GM19455 (cell line): Measurements from ENCODE around the gene GRB14.
"Not testable (repeated sequence)": the region's sequence is repeated elsewhere in the genome, so short reads cannot be mapped to it uniquely, and the experiment has no call there.

ENCODE experiments used
- ATAC-seq: cut with Tn5 transposase; IDR thresholded peaks from one replicate; pipeline ENCODE4 v1.9.1; 2021; ENCODE audit not compliant: unreplicated experiment

Gene GRB14

GRCh38 chr2:164496881-164497280 is 124.4 kb downstream of the GRB14 start:
- no peak for ATAC-seq

- no peak for ATAC-seq
Observed at GRCh38 chr2:164496421-164496820, 124.9 kb downstream of the GRB14 start.

GRCh38 chr2:164495491-164496223 is 125.6 kb downstream of the GRB14 start:
- ATAC-seq: no peak

GRCh38 chr2:164485541-164485940 is 135.7 kb downstream of the GRB14 start:
- ATAC-seq: no peak

DNA sequence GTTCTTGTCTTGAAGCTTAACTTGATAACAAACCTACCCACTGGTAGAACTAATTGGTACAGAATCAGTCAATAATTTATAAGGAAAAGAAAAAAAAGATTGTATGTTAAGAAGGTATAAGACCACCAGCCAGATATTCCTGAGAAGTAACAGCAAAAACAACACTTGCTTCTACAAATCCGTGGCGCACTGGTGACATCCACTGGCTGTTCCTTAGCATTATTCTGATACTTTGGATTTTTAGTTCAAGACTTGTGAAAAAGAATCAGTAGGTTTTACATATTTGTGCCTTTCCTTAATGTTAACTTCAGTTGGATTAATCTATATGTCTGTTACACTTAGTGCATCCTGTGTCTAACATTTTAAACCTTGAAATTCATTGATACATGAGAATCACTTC is 141.8 kb downstream of the GRB14 start:
- ATAC-seq: no peak

- no peak for ATAC-seq
Observed at GRCh38 chr2:164478205-164478604, 143.1 kb downstream of the GRB14 start.

DNA sequence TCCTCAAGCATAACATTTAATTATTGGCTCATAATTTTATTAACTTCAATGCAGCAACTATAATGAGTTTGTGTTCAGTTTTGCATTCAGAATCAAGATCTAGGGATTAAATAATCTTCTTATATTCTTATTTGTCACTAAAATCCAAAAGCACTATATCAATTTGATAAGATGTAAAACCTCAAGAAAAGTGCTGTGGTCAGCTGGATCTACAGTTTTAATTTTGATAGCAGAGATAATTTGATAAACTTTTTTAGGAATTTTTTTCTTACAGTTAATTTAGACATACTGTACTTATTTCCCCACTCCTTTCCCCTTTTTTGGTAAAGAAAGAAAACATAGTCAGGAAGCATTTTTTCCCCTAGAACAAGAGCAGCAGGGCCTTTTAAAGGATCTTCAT is 146.4 kb downstream of the GRB14 start:
- no peak for ATAC-seq

GRCh38 chr2:164473021-164473420 is 148.3 kb downstream of the GRB14 start:
- ATAC-seq: no peak

DNA sequence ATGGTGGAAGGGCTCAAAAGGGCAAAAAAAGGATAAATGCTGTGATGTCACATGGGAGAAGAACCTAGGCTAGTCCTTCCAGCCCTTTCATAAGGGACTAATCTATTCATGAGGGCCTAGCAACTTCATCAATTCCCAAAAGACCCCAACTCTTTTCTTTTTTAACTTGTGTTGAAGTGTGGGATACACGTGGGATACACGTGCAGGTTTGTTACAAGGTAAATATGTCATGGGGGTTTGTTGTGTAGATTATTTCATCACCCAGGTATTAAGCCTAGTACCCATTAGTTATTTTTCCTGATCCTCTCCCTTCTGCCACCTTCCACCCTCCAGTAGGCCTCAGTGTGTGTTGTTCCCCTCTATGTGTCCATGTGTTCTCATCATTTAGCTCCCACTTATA is 156.2 kb downstream of the GRB14 start:
- ATAC-seq: not testable (repeated sequence)

- ATAC-seq: no peak
Observed at GRCh38 chr2:164464376-164464775, 156.9 kb downstream of the GRB14 start.

GRCh38 chr2:164458792-164459191 is 162.5 kb downstream of the GRB14 start:
- no peak for ATAC-seq

GRCh38 chr2:164457271-164457670 is 164.0 kb downstream of the GRB14 start:
- ATAC-seq: no peak

DNA sequence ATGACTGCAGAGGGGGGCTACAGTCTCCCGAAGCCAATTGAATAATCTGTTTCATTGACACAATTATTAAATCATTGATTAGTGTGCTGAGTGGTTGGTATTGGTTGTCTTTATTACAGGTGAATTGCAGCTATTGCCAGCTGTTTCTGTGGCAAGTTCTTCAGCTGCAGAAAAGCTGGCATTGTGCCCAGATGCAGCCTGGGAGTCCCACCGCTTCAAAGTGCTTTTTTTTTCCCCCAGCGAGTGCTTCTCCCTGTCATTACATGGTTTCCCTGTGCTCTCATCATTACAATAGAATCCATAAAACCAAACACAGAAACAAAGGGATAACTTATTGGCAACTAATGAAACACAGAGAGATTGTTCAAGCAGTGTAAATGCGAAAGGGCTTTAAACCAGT is 164.7 kb downstream of the GRB14 start:
- no peak for ATAC-seq

GRCh38 chr2:164453656-164454305 is 167.5 kb downstream of the GRB14 start:
- ATAC-seq: no peak

GRCh38 chr2:164450278-164450677 is 171.0 kb downstream of the GRB14 start:
- no peak for ATAC-seq

- ATAC-seq: no peak
Observed at GRCh38 chr2:164449706-164450105, 171.6 kb downstream of the GRB14 start.

DNA sequence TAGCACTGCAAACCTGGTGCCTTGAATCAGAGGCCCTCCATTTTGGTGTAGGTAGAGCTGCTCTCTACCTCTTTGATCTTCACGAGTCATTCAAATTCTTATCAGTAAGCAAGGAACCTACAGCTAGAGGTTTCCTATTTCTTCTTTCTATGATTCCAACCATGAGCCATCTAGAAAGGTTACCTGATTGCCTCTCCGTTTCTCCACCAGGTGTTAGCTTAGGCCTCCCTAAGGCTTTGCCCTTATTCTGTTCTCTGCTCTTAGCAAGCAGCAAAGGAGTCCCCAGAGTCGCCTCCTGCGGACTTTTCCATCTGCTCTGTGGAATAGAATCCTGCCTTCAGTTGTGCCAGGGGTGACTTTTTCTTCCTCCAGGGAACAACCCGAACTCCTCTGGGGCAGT is 173.6 kb downstream of the GRB14 start:
- no peak for ATAC-seq
